B cell (primary cell): ENCODE data around the gene POLR3K. TPM values are rescaled to one million over a fixed set of nuclear protein-coding genes. Genes with fewer than 3 reads are reported as not detected.

ENCODE experiments used
- ATAC-seq: fragments of 200-7000 bp; cut with Tn5 transposase; one replicate; pipeline ENCODE4 v1.10.0; 2021; ENCODE audit warnings: low read depth, mild to moderate bottlenecking, moderate number of reproducible peaks, moderate library complexity
- CTCF ChIA-PET: fragments of 350-600 bp; sonication (Branson Sonifier 250); formaldehyde crosslinking; loops from one replicate; lab custom pipeline; 2021; ENCODE audit warnings: antibody characterized with exemption, inconsistent platforms; lab: Charles Lee
- POLR2A ChIA-PET: fragments of 350-600 bp; sonication (Branson Sonifier 250); formaldehyde crosslinking; loops from one replicate; lab custom pipeline; 2021; ENCODE audit warnings: antibody characterized with exemption; lab: Charles Lee
- DNase-seq: peaks from one replicate; pipeline ENCODE4 v3.0.0; 2013
- H2AFZ ChIP-seq: 2 replicates; pipeline ENCODE4 v1.6.1; 2012; ENCODE audit warnings: mild to moderate bottlenecking, low read depth, low read length; ENCODE audit not compliant: insufficient read depth, poor library complexity, severe bottlenecking
- H3K27ac ChIP-seq, 2 donors: 1 replicate in 1 of 2; 2 replicates in 1 of 2; pipeline ENCODE4 v1.5.1; 2012 to 2013; ENCODE audit warnings: low read length in 2 of 2, mild to moderate bottlenecking in 2 of 2, moderate library complexity in 1 of 2
- H3K27me3 ChIP-seq, 4 experiments: fragments of 200-600 bp in 1 of 4; sonication (generic) in 1 of 4; replicated peaks in 1 of 4; 1 replicate in 2 of 4; 2 replicates in 2 of 4; pipeline versions ENCODE4 v1.6.1 to v1.7.0; 2013 to 2016; ENCODE audit warnings: low read length in 3 of 4, mild to moderate bottlenecking in 2 of 4, mixed read lengths in 1 of 4, moderate library complexity in 1 of 4; ENCODE audit not compliant: insufficient read depth in 4 of 4, control insufficient read depth in 3 of 4; ENCODE audit errors: control extremely low read depth in 1 of 4
- H3K36me3 ChIP-seq, 2 experiments: replicated peaks in 1 of 2; 1 replicate in 1 of 2; 2 replicates in 1 of 2; pipeline versions ENCODE4 v1.6.1 to v1.7.1; 2013; ENCODE audit warnings: low read length in 1 of 2; ENCODE audit not compliant: insufficient read depth in 2 of 2, control insufficient read depth in 1 of 2; ENCODE audit errors: control extremely low read depth in 1 of 2, extremely low read depth in 1 of 2
- H3K4me1 ChIP-seq, 2 donors: fragments of 200-600 bp in 1 of 2; sonication (generic) in 1 of 2; 1 replicate in 1 of 2; 2 replicates in 1 of 2; pipeline versions ENCODE4 v1.5.1 to v1.6.1; 2013 to 2017; ENCODE audit warnings: low read length in 2 of 2; ENCODE audit not compliant: control insufficient read depth in 2 of 2, insufficient read depth in 2 of 2
- H3K4me2 ChIP-seq: replicated peaks from 2 replicates; pipeline ENCODE3; 2012; ENCODE audit warnings: mild to moderate bottlenecking, low read depth, low read length; ENCODE audit not compliant: poor library complexity, severe bottlenecking
- H3K4me3 ChIP-seq, 5 experiments: fragments of 200-600 bp in 1 of 5; sonication (generic) in 1 of 5; 1 replicate in 3 of 5; 2 replicates in 2 of 5; pipeline versions ENCODE4 v1.5.1 to v1.7.0; 2011 to 2016; ENCODE audit warnings: low read length in 4 of 5, mild to moderate bottlenecking in 4 of 5, low read depth in 2 of 5, control low read depth in 1 of 5, moderate library complexity in 1 of 5; ENCODE audit not compliant: insufficient read depth in 1 of 5; ENCODE audit errors: control extremely low read depth in 1 of 5, extremely low read depth in 1 of 5
- H3K79me2 ChIP-seq: fragments of 200-600 bp; sonication (generic); one replicate; pipeline ENCODE4 v1.6.0; 2016; ENCODE audit warnings: low read length; ENCODE audit not compliant: control insufficient read depth, insufficient read depth
- H3K9ac ChIP-seq: fragments of 200-600 bp; sonication (generic); 2 replicates; pipeline ENCODE4 v1.6.1; 2017; ENCODE audit warnings: mild to moderate bottlenecking, low read length, moderate library complexity
- H3K9me3 ChIP-seq, 3 donors: one replicate each; pipeline versions ENCODE4 v1.6.1 to v1.7.1; 2013; ENCODE audit warnings: low read length in 2 of 3; ENCODE audit not compliant: control insufficient read depth in 2 of 3, insufficient read depth in 1 of 3; ENCODE audit errors: control extremely low read depth in 1 of 3
- H4K20me1 ChIP-seq: 2 replicates; pipeline ENCODE4 v1.6.0; 2012; ENCODE audit warnings: mild to moderate bottlenecking, low read length; ENCODE audit not compliant: insufficient read depth, control insufficient read depth, poor library complexity, severe bottlenecking
- H3K27ac Mint-ChIP-seq: one replicate; pipeline ENCODE4 v1.8.0; 2021; ENCODE audit warnings: mixed read lengths
- H3K27me3 Mint-ChIP-seq: one replicate; pipeline ENCODE4 v1.8.0; 2021; ENCODE audit warnings: mixed read lengths
- H3K4me1 Mint-ChIP-seq: one replicate; pipeline ENCODE4 v1.8.0; 2021; ENCODE audit warnings: mixed read lengths
- H3K4me3 Mint-ChIP-seq: one replicate; pipeline ENCODE4 v1.8.0; 2021; ENCODE audit warnings: mixed read lengths
- H3K9me3 Mint-ChIP-seq: one replicate; pipeline ENCODE4 v1.8.0; 2022; ENCODE audit warnings: mixed read lengths; ENCODE audit not compliant: insufficient read depth
- CTCF ChIP-seq: fragments of 200-600 bp; IDR thresholded peaks from one replicate; pipeline ENCODE4 v1.8.0; 2022; ENCODE audit warnings: antibody characterized with exemption, mild to moderate bottlenecking
- EZH2 ChIP-seq: IDR thresholded peaks from 2 replicates; pipeline ENCODE4 v1.6.1; 2012; ENCODE audit warnings: borderline replicate concordance, low read depth, mild to moderate bottlenecking, moderate library complexity, low read length; ENCODE audit not compliant: insufficient read depth, poor library complexity, severe bottlenecking
- WGBS: methylation state at CpG from one replicate; pipeline ENCODE4 v1.1.5; 2013; ENCODE audit warnings: missing lambda C conversion rate; ENCODE audit not compliant: insufficient coverage; 5-methylcytosine and 5-hydroxymethylcytosine counted together
- intact Hi-C: fragments of 100-400 bp; cut with micrococcal nuclease; formaldehyde crosslinking; loops from one replicate; pipeline ENCODE4 v1.10.0; 2022
- polyA plus RNA-seq: library from polyadenylated mRNA; depleted of rRNA; stranded (reverse); fragments of >200 nt; gene quantifications from 2 replicates; pipeline ENCODE4 v1.2.3, GENCODE V29; 2012
- total RNA-seq, 2 donors: library from RNA; stranded (reverse); fragments of 120-200 nt in 1 of 2; gene quantifications; 1 replicate in 1 of 2; 2 replicates in 1 of 2; pipeline versions ENCODE4 v1.2.3 to v1.2.4, GENCODE V29; 2013 to 2022

The POLR3K gene
- total and polyA plus RNA-seq, 2 donors (not counting 1 experiment from before 2014, with no cell fraction given), result 26.3 to 34.9 TPM

GRCh38 chr16:74747-75334 lies 21.4 kb upstream of the POLR3K start:
- 92% methylated on average over 15 of the region's 16 CpGs for WGBS
- H3K27me3 Mint-ChIP-seq, result peaks cover 19% of the 10 kb centered on the region
- H2AFZ ChIP-seq, result no peak overlapping the region
- peak overlapping the region; percentile 7 for H3K27ac Mint-ChIP-seq
- ChIA-PET POLR2A (no interaction called here), CTCF (interaction anchor here (1.0 to 14.6 kb wide), 3 partner anchors 9 to 22 kb away, joined by 3 to 401 read pairs (median 22); no protein-coding TSS in a partner anchor)
- intact Hi-C loops, result no loop called here
- TF ChIP-seq CTCF (no peak), EZH2 (no peak)
- no peak overlapping the region for H3K9ac ChIP-seq
- no peaks in the 10 kb centered on the region for H3K9me3 Mint-ChIP-seq
- peaks cover 36 to 37% of the 10 kb centered on the region in 2 donors for H3K4me1 ChIP-seq
- peaks cover 0 to 42% (median 19%) of the 10 kb centered on the region in 4 experiments for H3K27me3 ChIP-seq
- H4K20me1 ChIP-seq, result no peaks in the 10 kb centered on the region
- no peak overlapping the region for H3K27ac ChIP-seq
- no peak for DNase-seq
- no peak overlapping the region for H3K4me2 ChIP-seq
- no peak overlapping the region for H3K4me3 Mint-ChIP-seq
- no peak overlapping the region for H3K4me3 ChIP-seq
- H3K36me3 ChIP-seq, result peaks cover 0 to 5% of the 10 kb centered on the region in 2 experiments
- peaks cover 25% of the 10 kb centered on the region for H3K79me2 ChIP-seq
- no peaks in the 10 kb centered on the region for H3K9me3 ChIP-seq
- no peak for ATAC-seq
- H3K4me1 Mint-ChIP-seq, result peaks cover 28% of the 10 kb centered on the region

DNA sequence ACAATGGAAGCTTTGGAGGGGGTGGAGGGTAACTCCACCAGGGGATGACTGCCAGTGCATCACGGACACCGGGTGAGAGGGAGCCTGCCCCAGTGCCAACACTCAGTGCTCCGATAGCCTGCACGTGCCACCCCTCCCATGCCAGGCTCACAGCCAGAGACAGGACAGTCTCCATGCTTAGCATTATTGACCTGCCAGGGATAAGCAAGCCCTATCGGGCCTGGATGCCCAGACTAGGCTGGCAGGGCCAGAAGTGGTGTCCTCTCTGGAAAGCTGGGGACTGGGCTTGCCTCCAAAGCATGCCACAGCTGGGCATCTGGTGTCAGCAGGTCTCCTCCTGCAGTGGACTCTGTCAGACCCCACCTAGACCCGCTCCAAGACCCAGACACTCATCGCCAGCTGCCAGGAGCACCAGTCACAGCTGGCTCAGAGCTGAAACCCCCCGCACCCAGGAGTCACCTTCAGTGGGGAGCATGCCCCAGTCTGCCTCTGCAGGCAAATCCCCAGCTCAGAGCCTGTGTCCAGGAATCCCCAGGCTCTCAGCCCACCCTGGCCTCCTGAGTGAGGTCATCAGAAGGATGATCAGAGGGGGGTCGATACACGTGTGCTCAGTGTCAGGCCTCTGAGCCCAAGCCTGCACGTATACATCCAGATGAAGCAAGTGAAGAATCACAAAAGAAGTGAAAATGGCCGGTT lies 20.8 kb upstream of the POLR3K start:
- Histone ChIP-seq H3K9me3 (no peaks in the 10 kb centered on the region), H3K9ac (no peak overlapping the region), H3K4me1 (peaks cover 35 to 36% of the 10 kb centered on the region in 2 donors), H3K4me3 (no peak overlapping the region), H3K36me3 (no peaks in the 10 kb centered on the region), H3K27ac (no peak overlapping the region), H4K20me1 (no peaks in the 10 kb centered on the region), H3K27me3 (peaks cover 0 to 42% (median 19%) of the 10 kb centered on the region in 4 experiments), H3K4me2 (no peak overlapping the region), H3K79me2 (peaks cover 20% of the 10 kb centered on the region), H2AFZ (no peak overlapping the region)
- DNase-seq, result no peak
- CTCF ChIA-PET, result interaction anchor here (3.0 to 14.6 kb wide), 2 partner anchors 8 to 23 kb away, joined by 22 to 401 read pairs; no protein-coding TSS in a partner anchor
- H3K4me3 Mint-ChIP-seq, result no peak overlapping the region
- peaks cover 24% of the 10 kb centered on the region for H3K4me1 Mint-ChIP-seq
- H3K9me3 Mint-ChIP-seq, result no peaks in the 10 kb centered on the region
- intact Hi-C loops, result no loop called here
- no peak for ATAC-seq
- peaks cover 23% of the 10 kb centered on the region for H3K27me3 Mint-ChIP-seq
- POLR2A ChIA-PET, result interaction anchor here (0.8 to 1.2 kb wide), 2 partner anchors 11 to 288 kb away, joined by 3 read pairs; no protein-coding TSS in a partner anchor
- no peak overlapping the region for H3K27ac Mint-ChIP-seq
- TF ChIP-seq CTCF (no peak), EZH2 (no peak)
- 92% methylated on average over 11 of the region's 12 CpGs for WGBS
